A673 (cell line): ENCODE measurements around the gene CGREF1. TPM values are rescaled to one million over a fixed set of nuclear protein-coding genes. Genes with fewer than 3 reads are reported as not detected.

Experiments
- BruUV-seq: library from RNA; stranded (reverse); fragments of 400-500 nt; replicated peaks from 2 replicates; lab custom pipeline; 2021; lab: Mats Ljungman, UMichigan
- CTCF ChIA-PET: fragments of 300-600 bp; sonication (Branson Sonifier 250); formaldehyde crosslinking; loops from one replicate; lab custom pipeline; 2022; ENCODE audit warnings: antibody characterized with exemption; lab: Charles Lee
- POLR2A ChIA-PET: fragments of 300-600 bp; sonication (Branson Sonifier 250); formaldehyde crosslinking; loops from one replicate; lab custom pipeline; 2022; ENCODE audit warnings: antibody characterized with exemption; ENCODE audit not compliant: low non-redundant PET; lab: Charles Lee
- DNase-seq: peaks from one replicate; pipeline ENCODE4 v3.0.0-alpha.2; 2015; ENCODE audit warnings: low spot score
- H3K27ac ChIP-seq: fragments of 200-600 bp; sonication (generic); 2 replicates; pipeline ENCODE4 v1.5.1; 2016; ENCODE audit warnings: mixed run types, low read depth, mild to moderate bottlenecking, mixed read lengths, antibody characterized with exemption, low read length; ENCODE audit not compliant: poor library complexity, severe bottlenecking
- H3K27me3 ChIP-seq: fragments of 200-600 bp; sonication (generic); replicated peaks from 2 replicates; pipeline ENCODE4 v1.6.1; 2017; ENCODE audit warnings: mixed run types, low read depth, mild to moderate bottlenecking, mixed read lengths, antibody characterized with exemption, low read length; ENCODE audit not compliant: insufficient read depth, poor library complexity
- H3K36me3 ChIP-seq: fragments of 200-600 bp; sonication (generic); 2 replicates; pipeline ENCODE4 v1.6.1; 2016; ENCODE audit warnings: mixed run types, mild to moderate bottlenecking, mixed read lengths, antibody characterized with exemption, low read length; ENCODE audit not compliant: insufficient read depth, poor library complexity, severe bottlenecking
- H3K4me1 ChIP-seq: fragments of 200-600 bp; sonication (generic); 2 replicates; pipeline ENCODE4 v1.6.1; 2017; ENCODE audit warnings: mixed run types, mild to moderate bottlenecking, mixed read lengths, antibody characterized with exemption, low read length; ENCODE audit not compliant: insufficient read depth, poor library complexity, severe bottlenecking
- H3K4me3 ChIP-seq: fragments of 200-600 bp; sonication (generic); 2 replicates; pipeline ENCODE4 v1.5.1; 2016; ENCODE audit warnings: low read depth, mixed run types, mild to moderate bottlenecking, mixed read lengths, low read length; ENCODE audit not compliant: poor library complexity, severe bottlenecking
- H3K9me3 ChIP-seq: fragments of 200-600 bp; sonication (generic); 2 replicates; pipeline ENCODE4 v1.6.1; 2016; ENCODE audit warnings: mixed run types, low read depth, mild to moderate bottlenecking, mixed read lengths, antibody characterized with exemption, low read length; ENCODE audit not compliant: poor library complexity, severe bottlenecking
- EZH2 ChIP-seq: fragments of 200-600 bp; sonication (generic); IDR thresholded peaks from 2 replicates; pipeline ENCODE4 v1.6.1; 2017; ENCODE audit warnings: borderline replicate concordance, low read depth, mild to moderate bottlenecking, mixed read lengths, antibody characterized with exemption, low read length; ENCODE audit not compliant: poor library complexity, severe bottlenecking
- intact Hi-C: fragments of 100-400 bp; cut with micrococcal nuclease; formaldehyde crosslinking; loops from one replicate; pipeline ENCODE4 v1.10.0; 2022; ENCODE audit not compliant: unreplicated experiment
- total RNA-seq: library from RNA; stranded (reverse); gene quantifications from 2 replicates; pipeline ENCODE4 v1.2.3, GENCODE V29; 2021
- TF ChIP-seq, protein P1 (sequence below): fragments of 300-800, 200-600 bp; sonication (generic); conservative IDR thresholded peaks from 2 replicates; pipeline ENCODE4 v1.5.1; 2017; ENCODE audit warnings: low read depth, mild to moderate bottlenecking, antibody characterized with exemption, low read length, moderate library complexity, mixed read lengths

The CGREF1 gene
- total RNA-seq, 1 experiment from 2014 or later: 8.4 TPM

- intact Hi-C loops: no loop called here
- no peaks in the 10 kb centered on the region for H3K4me1 ChIP-seq
- CTCF ChIA-PET: no interaction called here
- BruUV-seq: no TSS peak
- no peaks in the 10 kb centered on the region for H3K27me3 ChIP-seq
- no peak for TF ChIP-seq EZH2
- TF ChIP-seq, protein P1, sequence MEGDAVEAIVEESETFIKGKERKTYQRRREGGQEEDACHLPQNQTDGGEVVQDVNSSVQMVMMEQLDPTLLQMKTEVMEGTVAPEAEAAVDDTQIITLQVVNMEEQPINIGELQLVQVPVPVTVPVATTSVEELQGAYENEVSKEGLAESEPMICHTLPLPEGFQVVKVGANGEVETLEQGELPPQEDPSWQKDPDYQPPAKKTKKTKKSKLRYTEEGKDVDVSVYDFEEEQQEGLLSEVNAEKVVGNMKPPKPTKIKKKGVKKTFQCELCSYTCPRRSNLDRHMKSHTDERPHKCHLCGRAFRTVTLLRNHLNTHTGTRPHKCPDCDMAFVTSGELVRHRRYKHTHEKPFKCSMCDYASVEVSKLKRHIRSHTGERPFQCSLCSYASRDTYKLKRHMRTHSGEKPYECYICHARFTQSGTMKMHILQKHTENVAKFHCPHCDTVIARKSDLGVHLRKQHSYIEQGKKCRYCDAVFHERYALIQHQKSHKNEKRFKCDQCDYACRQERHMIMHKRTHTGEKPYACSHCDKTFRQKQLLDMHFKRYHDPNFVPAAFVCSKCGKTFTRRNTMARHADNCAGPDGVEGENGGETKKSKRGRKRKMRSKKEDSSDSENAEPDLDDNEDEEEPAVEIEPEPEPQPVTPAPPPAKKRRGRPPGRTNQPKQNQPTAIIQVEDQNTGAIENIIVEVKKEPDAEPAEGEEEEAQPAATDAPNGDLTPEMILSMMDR: no peak
- POLR2A ChIA-PET: interaction anchor here (0.6 kb wide), 1 partner anchor 67 kb away, joined by 3 read pairs; no protein-coding TSS in a partner anchor
- no peak overlapping the region for H3K27ac ChIP-seq
- H3K4me3 ChIP-seq: no peak overlapping the region
- no peak for DNase-seq
- no peaks in the 10 kb centered on the region for H3K36me3 ChIP-seq
- no peaks in the 10 kb centered on the region for H3K9me3 ChIP-seq
Measured at GRCh38 chr2:27109083-27109482, 9.8 kb downstream of the CGREF1 start.

DNA sequence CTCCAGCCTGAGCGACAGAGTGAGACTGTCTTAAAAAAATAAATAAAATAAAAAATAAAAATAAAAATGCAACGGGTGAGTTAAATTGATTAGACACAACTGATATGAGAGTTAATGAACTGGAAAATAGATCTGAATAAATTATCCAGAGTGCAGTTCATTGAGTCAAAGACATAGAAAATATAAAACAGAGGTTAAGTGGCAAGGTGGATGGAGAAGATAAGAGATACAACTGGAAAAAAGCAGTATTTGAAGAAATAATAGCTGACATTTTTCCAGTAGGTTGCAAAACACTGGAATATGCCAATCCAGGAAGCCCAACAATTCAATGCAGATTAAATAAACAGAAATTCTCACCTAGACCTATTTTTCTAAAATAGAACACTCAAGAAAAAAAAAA lies 10.7 kb downstream of the CGREF1 start:
- Histone ChIP-seq H3K27ac (no peak overlapping the region), H3K4me3 (no peak overlapping the region), H3K27me3 (no peaks in the 10 kb centered on the region), H3K4me1 (no peaks in the 10 kb centered on the region), H3K9me3 (no peaks in the 10 kb centered on the region), H3K36me3 (no peaks in the 10 kb centered on the region)
- intact Hi-C loops: no loop called here
- no peak for DNase-seq
- BruUV-seq: no TSS peak
- ChIA-PET POLR2A (interaction anchor here (0.7 kb wide), 1 partner anchor 151 kb away, joined by 7 read pairs; no protein-coding TSS in a partner anchor), CTCF (no interaction called here)
- TF ChIP-seq EZH2: no peak
- TF ChIP-seq, protein P1: no peak

GRCh38 chr2:27105981-27106380 lies 12.9 kb downstream of the CGREF1 start:
- CTCF ChIA-PET: no interaction called here
- POLR2A ChIA-PET: interaction anchor here (0.6 kb wide), 1 partner anchor 114 kb away, joined by 7 read pairs; no protein-coding TSS in a partner anchor
- BruUV-seq: no TSS peak

More at GRCh38 chr2:27105981-27106380, 12.9 kb downstream of the CGREF1 start:
- Histone ChIP-seq H3K27me3 (no peaks in the 10 kb centered on the region), H3K36me3 (no peaks in the 10 kb centered on the region), H3K9me3 (no peaks in the 10 kb centered on the region), H3K4me1 (no peaks in the 10 kb centered on the region), H3K27ac (no peak overlapping the region), H3K4me3 (no peak overlapping the region)
- intact Hi-C loops: no loop called here
- no peak for TF ChIP-seq EZH2
- TF ChIP-seq, protein P1: no peak
- DNase-seq: no peak
